Measurements from ENCODE around the gene MIOX.

GRCh38 chr22:50468626-50469025 lies 18.0 kb upstream of the MIOX start:
- no peak for TF ChIP-seq CTCF (IDR thresholded peaks at IDR 0.05)
- no peak for TF ChIP-seq POLR2A (IDR thresholded peaks at IDR 0.05)
